GM19455 (cell line): ENCODE results near the gene REPIN1.

Source experiments
- ATAC-seq: cut with Tn5 transposase; IDR thresholded peaks from one replicate; pipeline ENCODE4 v1.9.1; 2021; ENCODE audit not compliant: unreplicated experiment

REPIN1 gene

DNA sequence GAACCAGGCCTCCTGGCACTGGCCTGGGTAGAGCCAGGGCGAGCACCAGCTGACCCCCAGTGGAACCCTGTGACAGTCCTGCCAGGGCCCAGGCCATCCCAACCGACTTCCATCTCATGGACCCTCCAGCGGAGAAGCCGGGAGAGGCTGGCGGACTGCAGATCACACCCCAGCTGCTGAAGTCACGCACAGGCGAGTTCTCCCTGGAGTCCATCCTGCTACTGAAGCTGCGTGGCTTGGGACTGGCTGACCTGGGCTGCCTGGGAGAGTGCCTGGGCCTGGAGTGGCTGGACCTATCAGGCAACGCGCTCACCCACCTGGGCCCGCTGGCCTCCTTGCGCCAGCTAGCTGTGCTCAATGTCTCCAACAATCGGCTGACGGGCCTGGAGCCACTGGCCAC is 31.9 kb upstream of the REPIN1 start:
- no peak for ATAC-seq

- no peak for ATAC-seq
Observed at GRCh38 chr7:150337179-150337578, 31.4 kb upstream of the REPIN1 start.

- ATAC-seq: no peak
Observed at GRCh38 chr7:150337659-150338081, 31.0 kb upstream of the REPIN1 start.

GRCh38 chr7:150338166-150338829 is 30.3 kb upstream of the REPIN1 start:
- ATAC-seq: no peak

DNA sequence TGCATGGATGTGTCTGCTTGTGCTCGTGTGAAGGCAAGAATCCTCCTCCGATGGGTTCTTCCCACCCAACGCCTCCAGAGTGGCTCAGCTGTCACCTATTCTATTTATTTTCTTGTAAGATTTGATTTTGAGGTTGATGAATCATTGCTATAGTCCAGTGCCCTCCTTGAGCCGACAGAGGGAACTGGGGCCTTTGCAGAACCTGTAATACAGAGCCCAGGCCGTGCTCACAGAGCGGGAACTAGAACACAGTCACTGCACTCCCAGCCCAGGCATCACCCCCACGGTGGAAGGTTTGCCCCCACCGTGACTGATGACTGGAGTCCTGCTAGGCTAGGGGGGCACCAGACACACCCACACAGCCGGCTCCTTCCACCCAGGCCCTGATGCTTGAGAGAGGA is 29.2 kb upstream of the REPIN1 start:
- ATAC-seq: no peak

- no peak for ATAC-seq
Observed at GRCh38 chr7:150340024-150340749, 28.4 kb upstream of the REPIN1 start.

DNA sequence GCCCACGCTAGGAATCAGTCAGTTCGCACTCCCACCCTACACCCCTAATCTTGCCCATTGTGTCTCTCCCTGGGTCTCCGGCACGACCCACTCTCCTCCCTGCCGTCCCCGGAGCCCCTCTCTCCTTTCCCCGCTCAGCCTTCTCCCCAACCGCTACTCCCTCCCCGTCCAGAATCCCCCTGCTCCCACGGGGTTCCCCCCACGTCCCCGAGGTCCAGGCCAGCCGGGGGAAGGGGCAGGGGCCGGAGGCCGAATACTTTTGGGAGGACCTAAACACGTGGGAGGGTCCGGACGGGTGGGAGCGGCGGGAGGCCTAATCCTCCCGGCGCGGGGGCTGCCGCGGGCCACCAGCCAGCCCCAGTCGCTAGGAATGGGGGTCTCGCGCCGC is 27.8 kb upstream of the REPIN1 start:
- no peak for ATAC-seq

- ATAC-seq: no peak
Observed at GRCh38 chr7:150341263-150342120, 27.1 kb upstream of the REPIN1 start, which contains the start of gene RARRES2. Gene RARRES2 (minus strand): TSS chr7:150341629. CDS start chr7:150340609, 1,020 bp downstream.

- no peak for ATAC-seq
Observed at GRCh38 chr7:150342121-150342408, 26.6 kb upstream of the REPIN1 start.

- ATAC-seq: no peak
Observed at GRCh38 chr7:150343225-150343624, 25.4 kb upstream of the REPIN1 start.

GRCh38 chr7:150344299-150344698 is 24.3 kb upstream of the REPIN1 start:
- no peak for ATAC-seq

DNA sequence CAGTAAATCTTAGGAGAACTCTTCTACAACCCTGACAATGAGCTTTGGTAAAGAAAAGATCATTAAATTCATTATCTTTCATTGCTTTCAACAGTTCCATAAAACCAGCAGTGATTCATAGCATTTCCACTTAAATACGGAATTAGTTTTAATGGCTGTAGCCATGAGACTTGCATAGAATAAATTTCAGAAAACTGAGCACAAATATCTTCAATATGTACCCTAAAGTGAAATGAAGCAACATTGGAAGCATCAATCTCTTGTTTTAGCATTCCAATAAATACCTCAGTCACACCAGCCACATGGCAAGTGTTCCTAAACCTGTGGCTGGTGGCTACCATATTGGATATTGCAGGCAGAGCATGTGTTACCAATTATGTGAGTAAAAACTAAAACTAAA is 23.6 kb upstream of the REPIN1 start:
- no peak for ATAC-seq

- no peak for ATAC-seq
Observed at GRCh38 chr7:150346922-150347321, 21.7 kb upstream of the REPIN1 start.

DNA sequence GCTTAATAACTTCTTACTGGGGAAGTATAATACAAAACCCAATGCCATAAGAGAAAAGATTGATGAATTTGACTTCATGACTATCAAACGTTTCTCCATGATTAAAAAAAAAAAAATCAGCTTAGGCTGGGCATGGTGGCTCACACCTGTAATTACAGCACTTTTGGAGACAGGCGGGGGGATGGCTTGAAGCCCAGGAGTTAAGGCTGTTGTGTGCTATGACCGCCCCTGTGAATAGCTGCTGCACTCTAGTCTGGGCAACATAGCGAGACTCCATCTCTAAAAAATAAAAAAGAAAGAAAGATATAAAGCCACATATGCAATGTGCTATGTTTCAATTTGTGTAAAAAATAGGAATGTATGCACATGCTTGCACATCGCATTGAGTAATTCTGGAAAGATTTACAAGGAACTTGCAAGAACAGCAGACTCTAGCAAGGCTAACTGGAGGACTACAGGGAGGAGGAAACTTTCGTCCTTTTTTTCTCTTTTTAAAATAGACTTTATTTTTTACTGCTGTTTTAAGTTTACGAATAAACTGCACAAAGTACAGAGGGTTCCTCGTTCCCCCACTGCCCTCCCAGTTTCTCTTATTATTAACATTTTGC is 16.9 kb upstream of the REPIN1 start:
- no peak for ATAC-seq

- no peak for ATAC-seq
Observed at GRCh38 chr7:150355666-150356059, 13.0 kb upstream of the REPIN1 start.

GRCh38 chr7:150356265-150356897 is 12.2 kb upstream of the REPIN1 start:
- ATAC-seq: no peak

GRCh38 chr7:150357270-150357669 is 11.4 kb upstream of the REPIN1 start:
- no peak for ATAC-seq

GRCh38 chr7:150357771-150358427 is 10.7 kb upstream of the REPIN1 start:
- no peak for ATAC-seq

DNA sequence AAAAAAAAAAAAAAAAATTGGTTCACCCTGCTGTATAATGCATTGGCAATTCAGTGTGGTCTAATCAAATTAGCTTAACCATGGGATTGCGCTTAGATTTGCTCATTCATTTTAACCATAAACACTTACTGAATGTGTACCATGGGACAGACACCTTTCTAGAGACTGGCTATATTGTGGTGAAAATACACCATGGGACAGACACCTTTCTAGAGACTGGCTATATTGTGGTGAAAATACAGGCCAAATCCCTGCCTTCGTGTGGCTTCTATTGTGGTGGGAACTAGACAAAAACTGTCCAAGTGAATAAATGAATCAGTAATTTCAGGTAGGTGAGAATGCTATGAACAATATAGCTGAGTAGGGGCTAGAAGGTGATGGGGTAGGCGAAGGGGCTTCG is 10.2 kb upstream of the REPIN1 start:
- no peak for ATAC-seq

DNA sequence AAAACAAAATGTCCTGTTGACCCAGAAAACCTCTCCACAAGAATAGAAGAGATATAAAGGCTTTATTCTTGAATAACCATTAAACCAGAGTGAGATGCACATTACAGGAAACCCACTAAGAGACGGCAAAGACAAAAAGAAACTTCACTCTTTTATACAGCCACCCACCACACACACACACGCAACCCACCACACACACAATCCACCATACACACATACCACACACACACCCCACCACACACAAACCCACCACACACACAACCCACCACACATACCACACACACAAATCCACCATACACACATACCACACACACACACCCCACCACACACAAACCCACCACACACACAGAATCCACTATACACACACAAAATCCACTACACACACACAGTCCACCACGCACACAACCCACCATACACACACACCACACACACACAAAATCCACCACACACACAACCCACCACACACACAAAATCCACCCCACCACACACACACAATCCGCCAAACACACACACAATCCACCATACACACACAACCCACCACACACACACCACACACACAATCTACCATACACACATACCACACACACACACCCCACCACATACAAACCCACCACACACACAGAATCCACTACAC is 9.5 kb upstream of the REPIN1 start:
- ATAC-seq: no peak
